ENCODE measurements around the gene AFF3.

Gene AFF3

GRCh38 chr2:100077935-100078334, 64.5 kb downstream of the AFF3 start:
- TF ChIP-seq CTCF (conservative IDR thresholded peaks at IDR 0.05): no peak
- no peak overlapping the region for H3K27ac ChIP-seq

GRCh38 chr2:100077456-100077855, 64.9 kb downstream of the AFF3 start:
- no peak for TF ChIP-seq CTCF (conservative IDR thresholded peaks at IDR 0.05)
- no peak overlapping the region for H3K27ac ChIP-seq

GRCh38 chr2:100075532-100075931, 66.9 kb downstream of the AFF3 start:
- TF ChIP-seq CTCF (conservative IDR thresholded peaks at IDR 0.05): no peak
- no peak overlapping the region for H3K27ac ChIP-seq

GRCh38 chr2:100073110-100073509, 69.3 kb downstream of the AFF3 start:
- H3K27ac ChIP-seq: no peak overlapping the region
- no peak for TF ChIP-seq CTCF (conservative IDR thresholded peaks at IDR 0.05)

GRCh38 chr2:100072503-100072902, 69.9 kb downstream of the AFF3 start:
- no peak overlapping the region for H3K27ac ChIP-seq
- no peak for TF ChIP-seq CTCF (conservative IDR thresholded peaks at IDR 0.05)

GRCh38 chr2:100071335-100072043, 70.9 kb downstream of the AFF3 start:
- no peak for TF ChIP-seq CTCF (conservative IDR thresholded peaks at IDR 0.05)

GRCh38 chr2:100070078-100070477, 72.3 kb downstream of the AFF3 start:
- no peak for TF ChIP-seq CTCF (conservative IDR thresholded peaks at IDR 0.05)

More at GRCh38 chr2:100071335-100072043, 70.9 kb downstream of the AFF3 start:
- no peak overlapping the region for H3K27ac ChIP-seq

More at GRCh38 chr2:100070078-100070477, 72.3 kb downstream of the AFF3 start:
- no peak overlapping the region for H3K27ac ChIP-seq

Measured in VCaP (cell line).